D721Med (cell line): ENCODE results near the gene ACVRL1.
A peak's percentile ranks its signal among the peaks of the same experiment; 100 is the strongest.

Experiments
- DNase-seq: peaks from one replicate; pipeline ENCODE4 v3.0.0; 2011; ENCODE audit warnings: low spot score; ENCODE audit not compliant: insufficient read length
- FAIRE-seq: peaks from 2 replicates; lab custom pipeline; 2011; peaks lifted over from hg19 to GRCh38; lab: Jason Lieb, UNC
- TF ChIP-seq, protein P1 (sequence below): IDR thresholded peaks from 2 replicates; pipeline ENCODE4 v1.5.1; 2012; ENCODE audit warnings: mild to moderate bottlenecking, control low read depth; ENCODE audit not compliant: insufficient read depth; ENCODE audit errors: missing control alignments

ACVRL1 gene

DNA sequence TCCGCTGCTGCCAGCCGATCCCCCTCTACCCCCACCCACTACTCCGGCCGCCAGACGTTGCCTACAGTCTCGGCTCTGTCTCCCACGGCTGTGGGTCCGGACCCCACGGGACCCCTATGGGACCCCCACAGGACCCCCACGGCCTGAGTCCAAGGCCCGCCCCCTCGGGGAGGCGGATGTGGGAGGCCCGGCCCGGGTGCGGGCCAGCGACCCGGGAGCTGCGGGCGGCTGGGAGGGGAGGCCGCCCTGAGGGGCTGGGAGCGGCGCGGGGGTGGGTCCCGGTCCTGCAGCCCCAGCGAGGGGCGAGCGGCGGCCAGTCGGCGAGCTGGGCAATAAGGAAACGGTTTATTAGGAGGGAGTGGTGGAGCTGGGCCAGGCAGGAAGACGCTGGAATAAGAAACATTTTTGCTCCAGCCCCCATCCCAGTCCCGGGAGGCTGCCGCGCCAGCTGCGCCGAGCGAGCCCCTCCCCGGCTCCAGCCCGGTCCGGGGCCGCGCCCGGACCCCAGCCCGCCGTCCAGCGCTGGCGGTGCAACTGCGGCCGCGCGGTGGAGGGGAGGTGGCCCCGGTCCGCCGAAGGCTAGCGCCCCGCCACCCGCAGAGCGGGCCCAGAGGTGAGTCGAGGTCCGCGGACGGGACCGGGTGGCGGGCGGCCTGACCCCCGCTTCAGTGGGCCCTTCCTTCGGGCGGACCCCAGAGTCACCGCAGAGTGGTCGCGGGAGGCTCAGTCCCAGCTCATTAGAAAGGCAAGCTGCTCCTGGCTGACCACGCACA, at the start of gene ACVRL1:
Gene ACVRL1 (plus strand): TSS at position 422 of the 773 bp plus-strand sequence. CDS start 4,971 bp downstream, outside the sequence.
- TF ChIP-seq, protein P1, sequence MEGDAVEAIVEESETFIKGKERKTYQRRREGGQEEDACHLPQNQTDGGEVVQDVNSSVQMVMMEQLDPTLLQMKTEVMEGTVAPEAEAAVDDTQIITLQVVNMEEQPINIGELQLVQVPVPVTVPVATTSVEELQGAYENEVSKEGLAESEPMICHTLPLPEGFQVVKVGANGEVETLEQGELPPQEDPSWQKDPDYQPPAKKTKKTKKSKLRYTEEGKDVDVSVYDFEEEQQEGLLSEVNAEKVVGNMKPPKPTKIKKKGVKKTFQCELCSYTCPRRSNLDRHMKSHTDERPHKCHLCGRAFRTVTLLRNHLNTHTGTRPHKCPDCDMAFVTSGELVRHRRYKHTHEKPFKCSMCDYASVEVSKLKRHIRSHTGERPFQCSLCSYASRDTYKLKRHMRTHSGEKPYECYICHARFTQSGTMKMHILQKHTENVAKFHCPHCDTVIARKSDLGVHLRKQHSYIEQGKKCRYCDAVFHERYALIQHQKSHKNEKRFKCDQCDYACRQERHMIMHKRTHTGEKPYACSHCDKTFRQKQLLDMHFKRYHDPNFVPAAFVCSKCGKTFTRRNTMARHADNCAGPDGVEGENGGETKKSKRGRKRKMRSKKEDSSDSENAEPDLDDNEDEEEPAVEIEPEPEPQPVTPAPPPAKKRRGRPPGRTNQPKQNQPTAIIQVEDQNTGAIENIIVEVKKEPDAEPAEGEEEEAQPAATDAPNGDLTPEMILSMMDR: no peak
- no peak for FAIRE-seq
- DNase-seq: no peak

DNA sequence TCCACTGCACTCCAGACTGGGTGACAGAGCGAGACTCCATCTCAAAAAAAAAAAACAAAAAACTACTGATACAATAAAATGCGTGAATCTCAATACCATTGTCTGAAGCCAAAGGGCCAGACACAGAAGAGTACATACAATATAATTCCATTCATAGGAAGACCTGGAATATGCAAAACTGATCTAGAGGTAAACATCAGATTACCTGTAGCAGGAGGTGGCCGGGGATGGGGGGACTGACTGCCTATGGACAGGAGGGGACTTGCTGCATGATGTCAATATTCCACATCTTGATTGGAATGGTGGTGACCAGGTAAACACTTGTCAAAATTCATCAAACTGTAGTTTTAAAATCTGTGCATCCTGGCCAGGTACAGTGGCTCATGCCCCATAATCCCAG, 46.3 kb upstream of the ACVRL1 start:
- TF ChIP-seq, protein P1: no peak
- FAIRE-seq (no peak), DNase-seq (no peak)

DNA sequence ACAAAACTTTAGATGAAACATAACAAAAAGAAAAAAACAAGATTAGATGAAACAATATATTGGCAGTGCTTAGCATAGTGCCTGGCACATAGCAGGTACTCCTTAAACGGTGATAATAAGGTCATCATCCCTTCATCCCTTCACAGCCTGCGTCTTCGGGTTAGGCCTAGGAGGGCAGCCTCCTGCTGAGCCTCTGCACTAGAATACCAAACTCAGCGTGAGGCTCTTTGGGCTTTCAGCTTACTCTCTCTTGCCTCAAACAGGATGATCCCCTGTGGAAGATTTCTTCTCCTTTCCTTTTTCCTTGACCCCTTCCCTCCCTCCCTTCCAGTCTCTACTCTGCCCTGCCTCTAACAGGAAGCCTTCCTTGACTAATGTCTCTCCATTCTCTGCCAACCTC, 44.4 kb upstream of the ACVRL1 start:
- TF ChIP-seq, protein P1: no peak
- no peak for FAIRE-seq
- DNase-seq: no peak

DNA sequence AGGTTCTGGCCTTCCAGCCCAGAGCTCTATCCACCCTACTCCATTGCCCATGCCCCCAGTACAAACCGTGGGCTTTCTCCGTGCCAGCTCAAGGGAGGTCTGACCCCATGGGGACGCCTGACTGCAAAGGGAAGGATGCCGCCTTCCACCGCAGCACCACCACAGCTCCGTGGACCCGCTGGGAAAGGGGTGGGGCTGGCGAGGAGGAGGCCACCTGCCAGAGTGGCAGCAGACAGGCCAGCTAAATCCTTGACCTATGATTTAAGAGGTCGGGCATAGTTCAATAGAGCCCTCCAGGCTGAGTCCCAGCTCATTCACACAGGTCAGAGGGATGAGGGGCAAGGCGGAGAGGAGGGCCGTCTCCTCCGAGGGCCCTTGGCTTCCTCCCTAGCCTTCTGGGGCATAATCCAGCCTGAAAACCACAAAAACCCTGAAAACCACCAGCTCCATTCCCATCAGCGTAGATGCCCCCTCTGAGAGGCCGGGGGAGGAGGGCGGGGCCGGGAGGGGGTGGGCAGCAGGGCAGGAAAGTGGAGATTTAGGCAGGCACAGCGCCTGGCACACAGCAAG, 43.9 kb upstream of the ACVRL1 start:
- DNase-seq (no peak), FAIRE-seq (no peak)
- TF ChIP-seq, protein P1: no peak

DNA sequence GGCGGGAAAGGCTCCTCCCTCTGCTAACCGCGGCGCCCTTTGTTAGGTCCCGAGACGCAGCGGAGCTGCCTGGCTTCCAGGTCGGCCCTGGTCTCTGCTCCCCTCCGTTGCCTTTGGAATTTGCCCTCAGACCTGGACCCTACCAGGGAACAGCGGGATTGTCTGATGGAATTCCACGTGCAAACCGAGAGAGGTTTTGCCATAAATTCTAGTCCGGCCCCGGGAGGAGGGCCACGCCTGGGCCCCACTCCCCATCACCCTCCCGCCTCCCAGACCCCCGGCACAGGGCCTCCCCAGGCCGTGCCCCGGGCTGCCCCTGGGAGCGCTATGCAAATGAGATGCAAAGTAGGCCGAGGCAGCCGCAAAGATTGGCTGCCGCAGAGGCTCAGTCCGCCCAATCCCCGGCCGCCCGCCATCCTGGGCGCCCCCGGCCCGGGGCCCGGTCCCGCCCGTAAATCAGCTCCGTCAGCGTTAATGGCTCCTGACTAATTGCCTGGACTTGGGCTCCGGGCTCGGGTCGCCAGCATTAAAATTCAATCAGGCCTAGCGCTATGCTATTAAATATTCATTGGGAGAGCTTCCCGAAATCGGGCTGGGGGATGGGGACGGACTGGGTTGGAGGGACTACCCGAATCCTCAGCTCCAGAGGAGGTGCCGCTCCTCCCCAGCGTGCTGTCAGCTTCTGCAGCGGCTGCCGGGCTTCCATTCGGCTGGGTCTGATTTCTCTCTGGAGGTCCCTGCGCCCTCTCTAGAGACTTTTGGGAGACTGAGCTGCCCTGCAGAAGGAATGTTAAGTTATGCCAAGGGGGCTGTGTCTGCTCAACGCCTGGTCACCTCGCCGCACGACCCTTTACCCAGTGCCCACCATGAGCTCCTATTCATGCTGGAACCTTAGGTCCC, 43.1 kb upstream of the ACVRL1 start:
- TF ChIP-seq, protein P1: no peak
- no peak for FAIRE-seq
- DNase-seq: no peak

DNA sequence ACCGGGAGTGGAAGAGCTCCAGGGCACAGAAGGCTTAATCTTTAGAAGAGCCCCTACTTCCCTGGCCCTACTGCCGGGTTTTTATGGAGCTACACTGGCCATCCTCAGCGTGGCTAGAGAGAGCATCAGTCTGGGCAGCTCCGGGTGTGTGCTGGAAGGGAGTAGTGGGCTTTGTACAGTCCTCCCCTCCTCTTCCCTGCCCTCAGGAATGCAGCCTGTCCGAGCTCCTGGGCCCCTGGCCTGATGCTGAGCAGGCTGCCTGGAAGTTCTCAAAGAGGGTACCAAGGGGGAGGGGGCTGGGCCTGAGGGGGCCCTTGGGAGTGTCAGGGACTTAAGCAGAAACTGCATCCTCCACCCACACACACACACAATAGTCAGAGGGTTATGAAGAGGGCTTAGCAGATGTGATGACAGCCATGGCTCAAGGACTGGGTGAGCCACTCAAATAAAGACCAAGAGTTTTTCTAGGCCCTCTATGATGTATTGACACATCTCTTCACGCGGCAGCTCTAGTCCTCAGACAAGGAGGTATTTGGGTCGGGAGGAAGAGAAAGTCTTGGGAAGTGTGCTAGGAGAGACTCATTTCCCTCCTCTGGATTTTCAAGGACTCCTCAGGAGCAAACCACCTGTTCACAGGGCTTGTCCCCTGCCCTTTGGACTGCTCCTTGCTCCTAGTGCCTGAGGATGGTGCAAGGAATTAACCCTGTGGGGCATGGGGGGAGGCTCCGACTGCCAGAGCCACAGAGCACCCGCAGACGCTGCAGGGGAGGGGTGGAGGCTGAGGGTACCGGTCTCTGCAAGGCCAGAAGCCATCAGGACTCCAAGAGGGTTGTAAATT, 42.3 kb upstream of the ACVRL1 start:
- DNase-seq (peak; percentile 19), FAIRE-seq (no peak)
- TF ChIP-seq, protein P1: no peak
